HG02798 (cell line): ENCODE measurements around the gene CPD.
"Not testable (repeated sequence)": the region's sequence is repeated elsewhere in the genome, so short reads cannot be mapped to it uniquely, and the experiment has no call there.

Experiments used
- ATAC-seq: cut with Tn5 transposase; IDR thresholded peaks from one replicate; pipeline ENCODE4 v1.9.1; 2021; ENCODE audit warnings: mild to moderate bottlenecking; ENCODE audit not compliant: unreplicated experiment, poor library complexity

Gene CPD

GRCh38 chr17:30422171-30422570, 43.4 kb downstream of the CPD start:
- ATAC-seq, result no peak

DNA sequence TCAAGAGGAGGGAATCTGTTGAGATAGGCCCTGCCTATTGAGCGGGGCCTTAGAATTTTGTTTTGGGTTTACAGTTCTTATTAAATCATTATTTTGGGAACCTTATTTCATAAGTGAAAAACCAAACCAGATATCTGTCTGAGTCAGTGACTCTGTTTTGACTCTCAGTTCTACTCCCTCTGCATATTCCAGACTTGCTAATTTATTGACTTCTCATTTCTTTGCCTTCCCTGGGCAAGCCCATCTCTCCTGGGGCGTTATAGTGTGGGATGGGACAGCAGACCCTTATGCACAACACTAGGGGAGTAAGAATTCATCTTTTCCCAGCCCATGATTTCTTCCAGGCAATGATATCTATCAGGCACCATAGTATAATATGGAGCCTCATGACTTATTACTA, 45.7 kb downstream of the CPD start:
- no peak for ATAC-seq

- ATAC-seq, result no peak
Measured at GRCh38 chr17:30426292-30426691, 47.6 kb downstream of the CPD start.

- ATAC-seq, result no peak
Measured at GRCh38 chr17:30427611-30428010, 48.9 kb downstream of the CPD start.

DNA sequence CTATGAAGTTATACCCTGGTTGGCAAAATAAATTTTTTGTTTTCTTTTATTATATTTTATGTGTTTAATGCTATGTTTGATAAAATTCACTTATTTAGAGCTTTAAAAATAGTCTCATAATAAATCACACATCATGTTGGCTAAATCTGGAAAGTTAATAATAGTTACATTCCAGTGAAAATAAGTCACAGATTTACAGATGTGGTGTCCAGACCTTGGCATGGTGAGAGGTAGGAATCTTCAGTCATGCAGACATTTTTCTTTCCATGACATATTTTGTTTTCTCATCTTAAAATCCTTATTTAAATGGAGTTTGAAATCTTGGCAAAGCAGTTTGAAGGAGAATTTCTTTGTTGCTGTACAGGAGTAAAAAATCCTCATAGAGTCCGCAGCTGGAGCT, 50.4 kb downstream of the CPD start:
- ATAC-seq, result no peak

DNA sequence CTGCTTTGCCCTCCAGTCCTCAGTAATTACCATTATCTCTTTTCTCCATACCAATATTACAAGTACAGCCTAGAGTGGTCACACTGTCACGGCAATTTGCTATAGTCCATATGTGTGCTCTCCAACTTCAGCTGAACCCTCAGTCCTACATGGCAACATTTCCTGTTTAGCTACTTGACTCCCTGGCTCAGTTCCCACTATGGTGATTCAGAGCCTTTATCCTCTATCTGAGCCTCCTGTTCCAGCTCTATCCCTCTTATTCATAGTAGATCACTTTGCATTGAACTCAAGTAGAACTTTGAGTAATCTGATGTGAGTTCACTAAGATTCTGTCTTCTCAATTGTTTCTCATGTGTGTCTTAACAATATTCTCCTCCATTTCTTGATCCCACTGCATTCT, 54.8 kb downstream of the CPD start:
- no peak for ATAC-seq

GRCh38 chr17:30436729-30437128, 58.0 kb downstream of the CPD start:
- no peak for ATAC-seq

DNA sequence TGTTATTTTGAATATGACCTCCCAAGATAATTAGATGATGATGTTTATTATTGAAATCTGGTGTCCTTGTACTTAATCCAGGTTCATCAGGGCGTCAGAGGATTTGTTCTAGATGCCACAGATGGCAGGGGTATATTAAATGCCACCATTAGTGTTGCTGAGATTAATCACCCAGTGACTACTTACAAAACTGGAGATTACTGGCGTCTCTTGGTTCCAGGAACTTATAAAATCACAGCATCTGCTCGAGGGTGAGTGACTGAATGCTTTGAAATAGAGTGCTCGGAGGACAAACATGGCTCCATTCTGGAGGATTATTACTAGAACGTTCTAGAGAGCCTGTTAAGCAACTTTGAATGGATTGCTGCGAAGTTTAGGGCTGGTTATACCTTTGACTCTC, 65.0 kb downstream of the CPD start:
- no peak for ATAC-seq

GRCh38 chr17:30446640-30447039, 67.9 kb downstream of the CPD start:
- ATAC-seq, result not testable (repeated sequence)

DNA sequence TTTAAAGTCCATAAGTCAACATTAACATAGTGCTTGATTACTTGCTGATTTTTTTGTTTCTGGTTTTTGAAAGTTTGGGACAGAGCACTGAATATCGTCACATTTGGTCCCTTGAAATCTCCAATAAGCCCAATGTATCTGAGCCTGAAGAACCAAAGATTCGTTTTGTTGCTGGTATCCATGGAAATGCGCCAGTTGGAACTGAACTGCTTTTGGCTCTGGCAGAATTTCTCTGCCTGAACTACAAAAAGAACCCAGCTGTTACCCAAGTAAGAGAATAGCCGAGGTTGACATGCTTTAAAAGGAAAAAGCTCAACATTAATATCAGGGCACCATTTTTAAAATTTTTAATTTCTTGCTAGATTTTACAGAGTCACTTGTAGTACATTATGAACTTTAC, 70.8 kb downstream of the CPD start:
- no peak for ATAC-seq

GRCh38 chr17:30450125-30451027, 71.6 kb downstream of the CPD start:
- no peak for ATAC-seq

DNA sequence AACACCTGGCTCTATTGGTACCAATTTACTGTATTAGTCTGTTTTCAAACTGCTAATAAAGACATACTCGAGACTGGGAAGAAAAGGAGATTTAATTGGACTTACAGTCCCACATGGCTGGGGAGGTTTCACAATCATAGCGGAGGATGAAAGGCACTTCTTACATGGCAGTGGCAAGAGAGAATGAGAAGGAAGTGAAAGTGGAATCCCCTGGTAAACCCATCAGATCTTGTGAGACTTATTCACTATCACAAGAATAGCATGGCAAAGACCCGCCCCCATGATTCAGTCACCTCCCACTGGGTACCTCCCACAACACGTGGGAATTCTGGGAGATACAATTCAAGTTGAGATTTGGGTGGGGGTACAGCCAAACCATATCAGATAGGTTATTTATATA, 75.9 kb downstream of the CPD start:
- no peak for ATAC-seq

GRCh38 chr17:30458371-30458770, 79.6 kb downstream of the CPD start:
- ATAC-seq, result no peak

DNA sequence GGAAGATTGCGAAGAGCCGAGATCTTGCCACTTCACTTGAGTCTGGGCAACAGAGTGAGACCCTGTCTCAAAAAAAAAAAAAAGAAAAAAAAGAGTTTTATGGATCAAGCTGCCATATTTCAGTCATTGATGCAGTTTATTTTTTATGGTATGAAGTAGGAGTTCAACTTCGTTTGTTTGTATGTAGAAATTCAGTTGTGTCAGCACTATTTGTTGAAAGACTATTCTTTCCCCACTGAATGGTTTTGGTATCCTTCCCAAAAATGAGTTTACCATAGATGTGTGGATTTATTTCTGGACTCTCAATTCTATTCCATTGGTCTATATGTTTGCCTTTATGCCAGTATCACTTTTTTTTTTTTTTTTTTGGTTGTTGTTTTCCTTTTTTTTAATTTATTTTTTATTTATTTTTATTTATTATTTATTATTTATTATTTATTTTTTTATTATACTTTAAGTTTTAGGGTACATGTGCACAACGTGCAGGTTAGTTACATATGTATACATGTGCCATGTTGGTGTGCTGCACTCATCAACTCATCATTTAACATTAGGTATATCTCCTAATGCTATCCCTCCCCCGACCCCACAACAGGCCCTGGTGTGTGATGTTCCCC, 80.2 kb downstream of the CPD start:
- not testable (repeated sequence) for ATAC-seq

- ATAC-seq, result no peak
Measured at GRCh38 chr17:30468465-30468864, 89.7 kb downstream of the CPD start.

GRCh38 chr17:30472238-30472890, 93.6 kb downstream of the CPD start:
- ATAC-seq, result no peak

DNA sequence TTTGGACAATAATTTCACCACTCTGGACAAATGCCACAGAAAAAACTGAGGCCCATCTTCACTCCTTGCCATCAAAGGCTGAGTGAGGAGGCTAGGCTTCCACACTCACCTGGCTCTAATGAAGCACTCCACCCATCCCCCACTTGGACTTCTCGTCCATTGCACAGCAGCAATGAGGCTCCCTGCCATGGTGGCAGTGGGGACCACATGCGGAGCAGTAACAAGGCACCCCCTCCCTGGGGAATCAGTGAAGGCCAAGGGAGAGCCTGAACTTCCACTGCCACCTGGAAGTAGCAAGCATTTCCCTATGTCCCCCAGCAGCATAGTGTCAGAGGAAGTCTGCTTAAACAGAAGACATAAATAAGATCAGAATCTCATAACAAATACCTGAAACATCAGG, 96.5 kb downstream of the CPD start:
- no peak for ATAC-seq

DNA sequence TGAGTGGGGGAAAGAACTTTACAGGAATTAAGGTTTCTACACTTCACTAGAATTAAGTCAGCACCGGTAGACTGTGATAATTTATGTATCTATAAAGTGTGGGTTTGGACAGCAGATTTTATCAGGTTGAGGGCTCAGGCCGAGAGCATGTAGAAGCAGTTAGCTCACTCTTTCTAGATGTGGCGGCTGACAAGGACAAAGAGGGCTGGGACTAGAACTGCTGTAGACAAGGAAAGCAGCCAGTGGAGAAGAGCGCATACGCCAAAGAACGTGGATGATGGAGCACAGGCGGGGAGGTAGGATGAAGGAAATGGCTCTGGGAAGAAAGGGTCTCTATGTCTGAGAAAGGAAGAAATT, 98.0 kb downstream of the CPD start:
- peak; percentile 13 for ATAC-seq

DNA sequence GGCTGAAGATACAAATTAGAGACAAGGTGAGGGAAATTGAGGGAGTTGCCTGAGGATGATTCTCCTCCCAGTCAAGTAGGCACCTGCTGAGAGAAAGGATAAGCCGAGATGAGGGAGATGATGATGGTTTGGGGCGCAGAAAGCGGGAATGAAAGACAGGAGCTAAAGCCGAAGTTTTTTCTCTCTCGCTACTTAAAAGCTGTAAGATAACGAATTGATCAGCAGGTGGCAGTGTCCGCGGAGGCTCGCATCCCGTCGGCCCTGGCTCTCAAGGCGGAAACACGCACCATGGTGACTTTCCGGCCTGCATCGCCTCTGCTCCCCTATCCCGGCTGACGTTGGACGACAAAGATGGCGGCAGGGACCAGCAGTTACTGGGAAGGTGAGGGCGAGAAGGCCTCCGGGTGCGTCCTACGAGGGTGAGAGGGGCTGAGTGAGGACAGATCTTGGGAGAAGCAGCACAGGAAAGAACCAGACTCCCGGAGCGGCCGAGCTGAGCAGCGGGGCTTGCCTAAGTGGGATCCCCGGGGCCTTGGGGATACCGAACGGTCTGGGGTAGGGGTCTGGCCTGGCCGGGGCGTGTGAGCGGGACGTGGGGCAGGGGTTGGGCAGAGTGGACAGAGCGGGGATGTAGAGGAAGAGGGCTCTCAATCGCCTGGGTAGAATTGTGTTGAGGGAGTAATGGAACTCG, 98.5 kb downstream of the CPD start, which contains the start of gene GOSR1:
Gene GOSR1, plus strand, starts transcription at position 326 of the 691 bp plus-strand sequence. Its CDS starts 26 bp downstream, at position 352.
- peak; percentile 99 for ATAC-seq

- ATAC-seq, result no peak
Measured at GRCh38 chr17:30477774-30478115, 99.0 kb downstream of the CPD start.

- no peak for ATAC-seq
Measured at GRCh38 chr17:30482555-30482954, 103.8 kb downstream of the CPD start.
